Keratinocyte (primary cell): ENCODE measurements around the gene CUL1. TPM values are rescaled to one million over a fixed set of nuclear protein-coding genes. Genes with fewer than 3 reads are reported as not detected.

Experiments used
- DNase-seq: peaks from one replicate; pipeline ENCODE4 v3.0.0-alpha.2; 2011; ENCODE audit warnings: low read depth, missing footprints, low spot score
- FAIRE-seq: peaks from 2 replicates; lab custom pipeline; 2011; peaks lifted over from hg19 to GRCh38; lab: Jason Lieb, UNC
- H2AFZ ChIP-seq: 2 replicates; pipeline ENCODE4 v1.6.0; 2012; ENCODE audit warnings: low read length, control low read depth, inconsistent platforms; ENCODE audit not compliant: control insufficient read depth
- H3K27ac ChIP-seq: 2 replicates; pipeline ENCODE4 v1.5.1; 2011; ENCODE audit warnings: low read length; ENCODE audit not compliant: control insufficient read depth, insufficient read depth
- H3K27me3 ChIP-seq: 3 replicates; pipeline ENCODE4 v1.6.0; 2011; ENCODE audit warnings: low read length; ENCODE audit not compliant: control insufficient read depth, insufficient read depth; ENCODE audit errors: extremely low read depth
- H3K36me3 ChIP-seq, 2 experiments: 2 replicates in 1 of 2; 3 replicates in 1 of 2; pipeline ENCODE4 v1.5.1; 2011; ENCODE audit warnings: low read length in 2 of 2, mild to moderate bottlenecking in 1 of 2; ENCODE audit not compliant: control insufficient read depth in 2 of 2, insufficient read depth in 2 of 2; ENCODE audit errors: extremely low read depth in 1 of 2
- H3K4me1 ChIP-seq: 3 replicates; pipeline ENCODE4 v1.5.1; 2011; ENCODE audit warnings: low read length; ENCODE audit not compliant: control insufficient read depth, insufficient read depth; ENCODE audit errors: extremely low read depth
- H3K4me2 ChIP-seq: 3 replicates; pipeline ENCODE4 v1.6.0; 2011; ENCODE audit warnings: low read depth, low read length; ENCODE audit not compliant: control insufficient read depth, insufficient read depth; ENCODE audit errors: extremely low read depth
- H3K4me3 ChIP-seq, 3 experiments: fragments of 200-600 bp in 1 of 3; sonication (generic) in 1 of 3; 2 replicates in 2 of 3; 3 replicates in 1 of 3; pipeline ENCODE4 v1.5.1; 2011 to 2016; ENCODE audit warnings: low read length in 3 of 3, mild to moderate bottlenecking in 3 of 3, control low read depth in 2 of 3, inconsistent platforms in 1 of 3, low read depth in 1 of 3, mixed read lengths in 1 of 3, mixed run types in 1 of 3, moderate library complexity in 1 of 3; ENCODE audit not compliant: control insufficient read depth in 2 of 3, insufficient read depth in 2 of 3; ENCODE audit errors: extremely low read depth in 1 of 3
- H3K79me2 ChIP-seq: 2 replicates; pipeline ENCODE4 v1.6.0; 2012; ENCODE audit warnings: low read length; ENCODE audit not compliant: control insufficient read depth, insufficient read depth
- H3K9ac ChIP-seq: 3 replicates; pipeline ENCODE4 v1.6.0; 2011; ENCODE audit warnings: low read length; ENCODE audit not compliant: control insufficient read depth, insufficient read depth; ENCODE audit errors: extremely low read depth
- H3K9me1 ChIP-seq: 3 replicates; pipeline ENCODE4 v1.6.0; 2011; ENCODE audit warnings: low read length; ENCODE audit not compliant: control insufficient read depth, insufficient read depth; ENCODE audit errors: extremely low read depth
- H3K9me3 ChIP-seq: 2 replicates; pipeline ENCODE4 v1.5.1; 2012; ENCODE audit warnings: low read depth, low read length; ENCODE audit not compliant: control insufficient read depth
- H4K20me1 ChIP-seq: 3 replicates; pipeline ENCODE4 v1.6.0; 2011; ENCODE audit warnings: low read length; ENCODE audit not compliant: control insufficient read depth, insufficient read depth; ENCODE audit errors: extremely low read depth
- CTCF ChIP-seq, 3 experiments: IDR thresholded peaks in 1 of 3; conservative IDR thresholded peaks in 1 of 3; optimal IDR thresholded peaks in 1 of 3; 2 replicates in 2 of 3; 3 replicates in 1 of 3; pipeline versions ENCODE3 to v1.5.1; 2011; ENCODE audit warnings: low read length in 3 of 3, mild to moderate bottlenecking in 3 of 3, moderate library complexity in 2 of 3, control low read depth in 1 of 3, inconsistent platforms in 1 of 3; ENCODE audit not compliant: insufficient read depth in 2 of 3; ENCODE audit errors: extremely low read depth in 1 of 3
- EZH2 ChIP-seq: IDR thresholded peaks from one replicate; pipeline ENCODE4 v1.6.1; 2012; ENCODE audit warnings: inconsistent platforms, mild to moderate bottlenecking, low read length, moderate library complexity
- dilution Hi-C: fragments of 300-500 bp; cut with MboI; formaldehyde crosslinking; loops from one replicate; pipeline ENCODE4 v1.7.0; 2020; ENCODE audit warnings: low sequenced_read_pairs; ENCODE audit not compliant: extremely low pct_ligation_motif_present
- polyA plus RNA-seq, 5 experiments: library from polyadenylated mRNA; depleted of rRNA in 3 of 5; stranded (reverse) in 3 of 5; stranded (forward) in 1 of 5; unstranded in 1 of 5; fragments of >200 nt; gene quantifications; 1 replicate in 1 of 5; 2 replicates in 3 of 5; 3 replicates in 1 of 5; pipeline versions ENCODE4 v1.2.1 to v1.2.3, GENCODE V29; 2011 to 2012; ENCODE audit warnings: missing spikeins in 2 of 5, low read depth in 1 of 5, low replicate concordance in 1 of 5

The CUL1 gene
- polyA plus RNA-seq, 1 donor (not counting 4 experiments of a cell fraction or from before 2014, with no cell fraction given) = 55.4 TPM

- H3K9me3 ChIP-seq = no peaks in the 10 kb centered on the region
- no peak overlapping the region for H3K4me2 ChIP-seq
- peaks cover 14% of the 10 kb centered on the region for H3K4me1 ChIP-seq
- no peak overlapping the region for H3K4me3 ChIP-seq
- peaks cover 8% of the 10 kb centered on the region for H3K79me2 ChIP-seq
- TF ChIP-seq EZH2 = no peak
- no peak for TF ChIP-seq CTCF (optimal IDR thresholded peaks at IDR 0.05 in 1 of 3, IDR thresholded peaks at IDR 0.05 in 1 of 3, conservative IDR thresholded peaks at IDR 0.05 in 1 of 3; ENCODE audit: extremely low read depth in 1 of 3, insufficient read depth in 2 of 3, low read length in 3 of 3)
- H3K27ac ChIP-seq = peak overlapping the region; percentile 45
- no peak overlapping the region for H2AFZ ChIP-seq
- H3K9ac ChIP-seq = no peak overlapping the region
- H3K36me3 ChIP-seq = peaks cover 15 to 18% of the 10 kb centered on the region in 2 experiments
- no peaks in the 10 kb centered on the region for H4K20me1 ChIP-seq
- dilution Hi-C loops = no loop called here
- DNase-seq = no peak
- H3K27me3 ChIP-seq = no peaks in the 10 kb centered on the region
- no peak for FAIRE-seq
- H3K9me1 ChIP-seq = peaks cover 5% of the 10 kb centered on the region
Measured at GRCh38 chr7:148773334-148773733, 74.6 kb downstream of the CUL1 start.

GRCh38 chr7:148774471-148774870 is 75.8 kb downstream of the CUL1 start:
- Histone ChIP-seq H4K20me1 (no peaks in the 10 kb centered on the region), H3K9me1 (peaks cover 5% of the 10 kb centered on the region), H3K9me3 (no peaks in the 10 kb centered on the region), H2AFZ (no peak overlapping the region), H3K27me3 (no peaks in the 10 kb centered on the region), H3K4me1 (peaks cover 14% of the 10 kb centered on the region), H3K36me3 (peaks cover 11 to 21% of the 10 kb centered on the region in 2 experiments), H3K79me2 (peaks cover 10% of the 10 kb centered on the region), H3K9ac (no peak overlapping the region), H3K4me2 (no peak overlapping the region), H3K27ac (no peak overlapping the region), H3K4me3 (no peak overlapping the region)
- FAIRE-seq (no peak), DNase-seq (no peak)
- TF ChIP-seq CTCF (optimal IDR thresholded peaks at IDR 0.05 in 1 of 3, IDR thresholded peaks at IDR 0.05 in 1 of 3, conservative IDR thresholded peaks at IDR 0.05 in 1 of 3; ENCODE audit: extremely low read depth in 1 of 3, insufficient read depth in 2 of 3, low read length in 3 of 3) (no peak), EZH2 (no peak)
- dilution Hi-C loops = no loop called here
